GM12892 (cell line): ENCODE results near the gene SEMA5B.

Experiments
- POLR2A ChIP-seq: IDR thresholded peaks from 2 replicates; pipeline ENCODE4 v1.6.1; 2011; ENCODE audit warnings: low read depth, low read length, control low read depth
- POLR2AphosphoS5 ChIP-seq: IDR thresholded peaks from 2 replicates; pipeline ENCODE4 v1.6.1; 2011; ENCODE audit warnings: low read depth, low read length, control low read depth
- TAF1 ChIP-seq: IDR thresholded peaks from 2 replicates; pipeline ENCODE4 v1.6.1; 2011; ENCODE audit warnings: low read depth, mild to moderate bottlenecking, control low read depth, low read length, borderline replicate concordance

DNA sequence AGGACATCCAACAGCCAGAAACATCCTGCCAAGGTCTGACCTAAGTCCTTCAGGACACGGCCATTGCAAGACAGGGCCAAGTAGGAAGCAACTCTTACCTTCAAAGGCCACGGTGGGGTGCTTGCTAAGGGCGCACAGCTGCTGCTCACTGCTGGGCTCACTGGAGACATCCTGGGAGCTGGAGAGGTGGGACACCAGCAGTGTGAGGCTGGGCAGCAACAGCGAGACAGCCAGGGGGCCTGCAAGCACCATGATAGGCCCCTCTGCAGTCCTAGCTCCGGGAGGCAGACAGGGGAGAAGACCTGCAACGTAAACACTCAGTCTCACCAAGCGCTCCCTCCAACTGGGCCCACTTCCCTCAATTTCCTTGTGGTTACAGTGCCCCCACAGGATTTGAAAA lies 79.2 kb downstream of the SEMA5B start:
- TF ChIP-seq POLR2A, result no peak
- no peak for TF ChIP-seq TAF1
- TF ChIP-seq POLR2AphosphoS5, result no peak
